ENCODE data around the gene FSTL5. TPM values are rescaled to one million over a fixed set of nuclear protein-coding genes. Genes with fewer than 3 reads are reported as not detected.

FSTL5 gene
- total and polyA plus RNA-seq, 2 of the 13 experiments (the other 11 are each of a cell fraction or from before 2014, with no cell fraction given), result 0.03 to 0.07 TPM

GRCh38 chr4:161850631-161851030, 313.2 kb downstream of the FSTL5 start:
- Histone ChIP-seq H3K4me3 (replicated peaks in 1 of 3; ENCODE audit: insufficient read depth in 1 of 3, low read depth in 2 of 3, low read length in 3 of 3) (no peak overlapping the region), H3K79me2 (ENCODE audit: insufficient read depth, low read length) (no peaks in the 10 kb centered on the region), H3K4me1 (ENCODE audit: insufficient read depth, low read length) (no peaks in the 10 kb centered on the region), H3K9ac (ENCODE audit: insufficient read depth, low read depth, low read length) (no peak overlapping the region), H2AFZ (ENCODE audit: low read length) (no peak overlapping the region), H3K9me3 (ENCODE audit: low read length) (no peaks in the 10 kb centered on the region), H3K4me2 (ENCODE audit: low read depth, low read length) (no peak overlapping the region), H4K20me1 (ENCODE audit: insufficient read depth, low read length) (no peaks in the 10 kb centered on the region), H3K27me3 (ENCODE audit: control insufficient read depth in 1 of 2, insufficient read depth in 2 of 2, low read length in 2 of 2) (no peaks in the 10 kb centered on the region), H3K36me3 (replicated peaks in 1 of 2; ENCODE audit: control insufficient read depth in 1 of 2, insufficient read depth in 2 of 2, low read length in 2 of 2) (no peaks in the 10 kb centered on the region), H3K27ac (ENCODE audit: extremely low read length, insufficient read depth, low read length) (no peak overlapping the region)
- in situ Hi-C loops (cut with HindIII; ENCODE audit: extremely low pct_ligation_motif_present, low pct_unique_long_range_greater_than_20kb), result no loop called here
- POLR2A ChIA-PET, result no interaction called here
- DNase-seq (ENCODE audit: low spot score) (no peak), FAIRE-seq (no peak), ATAC-seq (no peak)
- 0% methylated on average over 1 of the region's 1 CpG for WGBS (ENCODE audit: low lambda C conversion rate)
- TF ChIP-seq ZIK1 (CRISPR knock-in tag; IDR thresholded peaks at IDR 0.05; ENCODE audit: borderline replicate concordance, low read depth) (no peak), EHMT2 (IDR thresholded peaks at IDR 0.05; ENCODE audit: borderline replicate concordance, low read depth, low read length) (no peak), ZNF781 (CRISPR knock-in tag; IDR thresholded peaks at IDR 0.05; ENCODE audit: borderline replicate concordance, not compliant biosample characterization) (no peak), RFX3 (CRISPR knock-in tag; IDR thresholded peaks at IDR 0.05) (no peak), ZNF496 (CRISPR knock-in tag; IDR thresholded peaks at IDR 0.05; ENCODE audit: insufficient replicate concordance) (no peak), ZNF530 (CRISPR knock-in tag; IDR thresholded peaks at IDR 0.05; ENCODE audit: low read depth) (no peak), RAD51 (IDR thresholded peaks at IDR 0.05; ENCODE audit: borderline replicate concordance) (no peak), SRSF4 (IDR thresholded peaks at IDR 0.05; ENCODE audit: low read depth, low read length, poor library complexity, severe bottlenecking) (no peak), KDM5A (IDR thresholded peaks at IDR 0.05; ENCODE audit: borderline replicate concordance, low read length) (no peak), STAG1 (CRISPR knock-in tag; IDR thresholded peaks at IDR 0.05) (no peak), ARNT (IDR thresholded peaks at IDR 0.05) (no peak), SP5 (CRISPR knock-in tag; IDR thresholded peaks at IDR 0.05; ENCODE audit: borderline replicate concordance, low read depth) (no peak), CBX1 (IDR thresholded peaks at IDR 0.05; ENCODE audit: low read depth) (no peak), FOXP4 (CRISPR knock-in tag; IDR thresholded peaks at IDR 0.05) (no peak), ZSCAN5A (CRISPR knock-in tag; IDR thresholded peaks at IDR 0.05; ENCODE audit: borderline replicate concordance) (no peak), HOXD1 (CRISPR knock-in tag; IDR thresholded peaks at IDR 0.05) (no peak)
- intact Hi-C loops (cut with micrococcal nuclease; ENCODE audit: unreplicated experiment), result no loop called here
- no TSS peak for BruUV-seq (replicated peaks)
- CTCF ChIA-PET (ENCODE audit: low intra/inter-chr PET ratio, low total read pairs), result no interaction called here
